NOMO-1 treated with DMSO at 0.1 percent for 48 hours (cell line): ENCODE data around the gene DOK5.

Source experiments
- DNase-seq: peaks from one replicate; lab custom pipeline; 2025; ENCODE audit not compliant: unreplicated experiment; lab: John Stamatoyannopoulos, UW

DOK5 gene

DNA sequence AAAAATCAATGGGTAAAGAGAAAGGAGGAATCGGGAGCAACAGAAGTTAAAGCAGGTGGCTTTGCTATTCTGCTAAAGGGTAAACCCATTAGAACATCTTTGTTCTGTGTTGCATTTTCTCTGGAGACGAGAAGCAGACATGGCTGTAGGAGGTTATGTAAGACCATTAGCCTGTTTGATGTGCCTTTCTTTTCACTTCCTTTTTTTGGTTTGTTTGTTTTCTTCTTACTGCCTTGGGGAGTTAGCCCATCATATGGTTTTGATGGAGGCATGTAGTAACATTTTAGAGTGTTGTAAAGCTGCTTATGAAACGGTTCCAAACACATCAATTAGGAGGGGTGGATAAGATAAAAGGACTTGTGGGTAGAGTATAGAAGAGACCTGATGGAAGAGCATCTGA is 131.0 kb downstream of the DOK5 start:
- peak; percentile 83 for DNase-seq

DNA sequence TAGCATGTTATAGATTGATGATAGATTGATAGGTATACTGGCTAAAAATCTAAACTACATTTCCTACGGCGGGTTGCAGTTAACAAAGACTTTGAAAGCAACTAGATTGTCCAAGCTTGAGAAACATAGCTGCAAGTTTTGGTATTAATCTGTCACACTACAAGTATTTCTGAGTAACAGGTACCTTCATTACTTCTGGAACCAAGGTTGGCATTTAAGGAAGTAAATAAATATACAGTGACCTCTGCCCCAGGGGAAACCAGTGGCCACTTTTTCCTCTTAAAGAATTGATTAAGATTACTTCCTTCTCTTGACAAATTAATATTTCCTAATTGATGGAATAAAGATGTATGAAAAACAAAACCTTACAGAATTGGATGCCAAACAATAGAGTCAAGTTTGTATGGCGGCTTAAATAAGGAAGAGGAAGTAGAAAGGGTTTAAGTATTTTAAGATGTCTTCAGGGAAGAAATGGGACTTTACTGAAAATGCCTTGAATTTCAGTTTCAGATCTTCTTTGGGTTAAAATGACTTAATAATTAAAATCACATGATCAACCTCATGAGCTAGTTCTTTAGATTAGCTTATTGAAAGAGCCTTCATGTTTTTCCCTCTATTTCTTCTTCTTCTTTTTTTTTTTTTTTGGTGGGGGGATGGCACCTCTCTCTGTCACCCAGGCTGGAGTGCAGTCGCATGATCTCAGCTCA is 132.8 kb downstream of the DOK5 start:
- peak; percentile 60 for DNase-seq

DNA sequence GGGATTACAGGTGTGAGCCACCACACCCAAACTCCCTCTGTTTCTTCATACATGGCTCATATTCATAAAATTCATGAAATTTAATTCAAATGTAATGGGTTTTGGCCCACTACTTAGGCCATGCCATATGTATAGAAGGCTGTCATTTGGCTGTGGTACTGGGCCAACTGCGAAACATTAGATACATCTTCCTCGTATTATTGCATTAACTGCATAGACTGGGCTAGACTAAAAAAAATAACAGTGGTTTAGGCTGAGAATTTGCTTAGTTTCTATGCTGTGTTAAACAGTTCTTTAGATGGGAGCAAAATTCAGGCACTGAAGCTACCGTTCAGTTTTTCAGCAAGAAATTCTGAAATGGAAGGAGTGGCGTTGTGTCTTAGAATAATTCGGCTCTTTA is 133.6 kb downstream of the DOK5 start:
- no peak for DNase-seq

DNA sequence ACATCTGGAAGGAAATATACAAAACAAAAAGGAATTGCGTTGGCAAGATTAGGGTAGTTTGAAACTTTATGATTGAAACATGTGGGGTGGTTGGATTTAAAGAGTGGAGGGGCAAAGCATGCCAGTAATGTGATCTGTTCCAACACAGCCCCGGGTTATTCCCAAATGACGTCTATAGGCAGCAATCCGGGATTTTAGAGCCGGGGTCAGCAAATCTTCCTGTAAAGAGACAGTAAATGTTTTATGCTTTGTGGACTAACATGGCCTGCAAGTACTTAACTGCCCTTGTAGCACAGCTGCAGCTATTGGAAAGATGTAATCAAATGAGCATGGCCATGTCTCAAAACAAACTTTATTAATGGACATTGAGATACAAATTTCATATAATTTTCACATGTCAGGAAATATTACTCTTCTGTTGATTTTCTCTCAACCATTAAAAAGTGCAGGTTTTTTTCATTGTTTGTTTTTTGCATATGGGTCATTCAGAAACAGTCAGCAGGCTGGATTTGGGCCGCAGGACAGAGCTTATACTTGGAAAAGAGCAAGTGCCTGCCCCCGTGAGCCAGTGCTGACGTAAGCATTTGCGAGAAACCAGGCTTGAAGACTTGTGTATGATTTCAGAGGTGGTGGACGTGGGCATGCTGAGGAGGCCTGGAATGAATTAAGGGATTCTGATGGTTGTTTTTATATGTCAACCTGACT is 136.5 kb downstream of the DOK5 start:
- no peak for DNase-seq

DNA sequence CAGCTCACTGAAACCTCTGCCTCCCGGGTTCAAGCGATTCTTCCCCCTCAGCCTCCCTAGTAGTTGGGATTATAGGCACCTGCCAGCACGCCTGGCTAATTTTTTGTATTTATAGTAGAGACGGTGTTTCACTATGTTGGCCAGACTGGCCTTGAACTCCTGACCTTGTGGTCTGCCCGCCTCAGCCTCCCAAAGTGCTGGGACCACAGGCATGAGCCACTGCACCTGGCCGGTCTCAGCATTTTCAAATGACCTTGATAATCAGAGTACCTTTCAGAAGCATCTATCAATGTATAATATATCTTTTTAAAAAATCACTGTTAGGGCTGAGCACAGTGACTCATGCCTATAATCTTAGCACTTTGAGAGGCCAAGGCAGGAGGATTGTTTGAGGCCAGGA is 143.0 kb downstream of the DOK5 start:
- no peak for DNase-seq

DNA sequence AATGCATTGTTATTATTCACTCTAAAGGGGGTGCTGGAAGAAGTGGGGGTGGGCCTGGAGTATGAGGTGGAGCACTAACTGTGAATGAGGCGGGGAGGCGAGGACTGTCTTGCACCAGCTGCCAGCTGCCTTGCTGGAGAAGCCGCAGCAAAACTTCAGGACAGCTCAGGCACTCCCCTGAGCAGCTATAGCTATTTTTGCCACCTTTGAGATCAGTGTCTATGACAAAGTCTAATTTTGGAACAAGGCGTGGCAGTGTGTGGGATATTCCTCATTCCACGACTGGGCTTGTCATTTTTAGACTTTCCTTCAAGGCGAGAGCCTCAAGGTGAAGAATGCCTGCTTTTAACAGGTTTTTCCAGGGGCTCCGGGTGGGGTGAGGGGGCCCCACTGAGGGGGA is 143.8 kb downstream of the DOK5 start:
- no peak for DNase-seq

DNA sequence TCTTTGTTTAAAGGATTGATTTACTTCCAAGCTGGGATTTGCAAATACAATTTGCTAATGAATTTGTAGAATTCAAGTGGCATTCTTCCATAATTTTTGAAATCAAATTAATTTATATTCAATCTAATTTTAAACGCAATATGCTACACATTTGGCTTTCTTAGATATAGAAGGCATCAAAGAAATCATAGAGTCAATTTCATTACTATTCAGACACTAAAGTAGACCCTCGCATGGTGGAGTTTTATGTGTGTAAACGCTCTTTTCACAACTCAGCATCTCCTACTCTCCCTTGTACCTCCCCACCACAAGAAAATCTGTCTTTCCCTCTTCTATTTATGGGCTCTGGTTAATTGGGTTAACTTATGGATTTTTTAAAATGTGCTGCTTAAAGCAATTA is 144.3 kb downstream of the DOK5 start:
- DNase-seq: no peak

DNA sequence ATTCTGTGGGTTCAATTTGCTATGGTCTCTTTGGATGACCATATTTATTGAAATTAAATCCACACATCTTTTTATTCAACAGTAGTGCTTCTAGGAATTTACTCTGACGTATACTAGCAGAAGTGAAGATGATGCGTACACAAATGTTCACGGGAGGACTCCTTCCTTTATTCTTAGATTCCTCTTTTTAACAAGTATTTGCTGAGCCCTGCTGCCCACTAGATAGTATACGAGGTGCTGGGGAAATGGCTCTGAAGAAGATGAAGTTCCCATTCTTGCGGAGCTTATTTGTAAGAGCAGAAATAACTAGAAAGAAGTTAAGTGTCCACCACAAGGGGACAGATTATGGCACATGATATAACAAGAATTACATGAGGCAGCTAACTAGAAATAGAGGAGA is 145.2 kb downstream of the DOK5 start:
- DNase-seq: peak; percentile 0

DNA sequence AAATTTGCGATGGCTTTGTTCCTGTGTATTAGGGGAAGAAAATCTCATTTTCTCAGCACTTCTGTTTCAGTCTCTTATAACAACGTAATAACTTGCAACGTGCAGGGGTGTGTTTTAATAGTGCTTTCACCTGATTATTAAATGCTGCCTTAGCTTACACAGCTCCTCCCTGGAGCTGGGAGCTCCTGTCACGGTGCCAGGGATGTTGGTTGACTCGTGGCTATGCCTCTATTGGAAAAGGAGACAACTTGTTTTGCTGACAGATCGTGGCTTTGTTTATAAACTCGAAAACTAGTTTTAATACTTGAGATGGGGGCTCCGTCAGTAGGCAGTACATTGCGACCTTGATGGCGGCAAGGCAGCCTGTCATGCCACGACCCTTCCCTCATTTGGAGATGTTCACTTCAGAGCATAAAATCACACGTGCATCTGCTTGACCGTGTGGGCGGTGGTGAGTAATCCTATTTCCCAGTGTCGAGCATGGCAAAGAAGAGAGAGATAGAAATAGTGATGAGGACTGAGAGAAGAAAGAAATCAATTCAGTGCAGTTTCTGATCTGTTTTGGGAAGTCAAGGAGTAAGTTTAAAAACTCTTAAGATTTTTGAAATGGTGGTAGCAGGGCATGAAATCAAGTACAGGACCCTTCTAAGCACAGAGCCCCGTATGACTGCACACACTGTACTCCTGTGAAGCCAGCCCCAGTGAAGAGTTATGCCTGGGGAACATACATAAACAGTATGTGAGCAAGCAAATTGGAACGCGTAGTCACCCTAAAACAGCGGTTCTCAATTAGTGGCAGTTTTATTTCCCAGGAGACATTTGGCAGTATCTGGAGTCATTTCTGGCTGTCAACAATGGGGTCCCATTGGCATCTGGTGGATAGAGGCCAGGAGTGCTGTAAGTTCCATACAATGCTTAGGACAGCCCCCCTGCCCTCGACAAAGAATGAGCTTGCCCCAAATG is 147.2 kb downstream of the DOK5 start:
- no peak for DNase-seq

DNA sequence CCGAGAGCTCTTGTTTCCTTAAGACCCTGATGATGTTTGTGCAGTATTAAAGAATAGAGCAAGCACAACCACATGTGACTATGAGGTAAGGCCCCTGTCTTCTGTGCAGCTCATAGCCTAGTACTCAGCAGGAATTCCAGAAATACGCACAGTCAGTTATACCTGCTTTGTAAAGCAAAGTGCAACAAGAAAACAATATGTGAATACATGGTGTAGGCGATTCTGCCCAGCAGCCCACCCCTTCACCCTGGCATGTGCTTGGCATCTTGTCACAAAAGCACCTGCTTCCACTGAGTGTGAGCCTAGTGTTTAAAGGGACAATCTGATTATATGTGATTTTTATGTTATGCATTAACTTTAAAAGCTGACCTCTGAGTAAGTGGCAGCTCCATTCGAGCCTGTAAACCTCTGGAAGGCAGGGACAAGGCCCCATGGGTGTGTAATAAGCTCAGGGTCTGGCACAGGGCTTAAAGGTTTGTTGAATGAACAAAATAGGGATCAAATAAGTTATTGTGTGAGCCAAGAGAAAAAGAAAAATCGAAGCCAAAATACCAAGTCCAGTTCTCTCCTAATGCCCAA is 148.7 kb downstream of the DOK5 start:
- no peak for DNase-seq

DNA sequence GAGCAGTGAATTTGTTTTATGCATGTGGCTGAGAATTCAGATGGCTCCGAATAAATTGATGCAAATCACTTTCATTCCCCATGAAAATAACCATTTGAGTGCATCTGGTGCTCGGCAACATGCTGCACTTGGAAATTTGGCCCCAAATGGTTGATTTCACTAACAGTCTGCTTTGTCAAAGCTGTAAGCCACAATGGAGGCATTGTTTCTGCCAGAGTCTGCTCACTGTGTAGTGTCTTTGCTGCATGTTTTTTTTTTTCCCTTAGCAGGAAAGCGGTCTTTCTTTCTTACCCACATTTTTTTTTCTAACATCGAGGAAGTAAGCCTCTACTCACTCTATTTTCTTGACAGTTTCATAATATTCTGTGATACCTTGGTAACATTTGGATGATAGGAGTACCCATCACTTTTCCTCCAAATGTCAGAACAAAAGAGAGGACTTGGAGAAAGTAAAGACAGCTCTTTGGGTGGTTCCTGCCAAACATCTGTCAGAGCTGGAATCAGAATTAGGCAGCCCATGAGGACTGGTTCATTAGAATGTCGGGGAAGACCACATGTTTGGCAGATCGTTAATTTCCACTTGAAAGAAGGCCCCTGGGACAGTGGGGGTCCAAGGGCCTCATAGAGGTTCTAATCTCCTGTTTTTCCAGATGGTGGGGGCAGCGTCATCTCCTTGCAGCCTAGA is 149.5 kb downstream of the DOK5 start:
- DNase-seq: no peak

DNA sequence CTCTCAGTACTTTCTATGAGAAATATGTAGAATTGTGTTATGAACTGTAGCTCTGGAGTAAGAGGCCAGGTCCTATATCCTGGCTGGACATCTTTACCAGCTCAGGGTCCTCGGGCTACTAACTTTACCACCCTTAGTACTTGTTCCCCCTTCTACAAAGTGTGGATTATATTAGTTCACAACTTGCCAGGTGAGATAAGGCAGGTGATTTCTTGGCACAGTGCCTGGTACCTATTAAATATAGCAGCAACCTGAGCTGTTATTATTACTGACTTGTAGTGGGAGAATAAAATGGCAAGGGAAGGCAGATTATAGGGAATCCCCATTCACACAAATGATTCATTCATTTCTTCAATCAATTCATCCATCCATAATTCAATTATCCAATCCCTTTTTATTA is 150.1 kb downstream of the DOK5 start:
- DNase-seq: no peak

DNA sequence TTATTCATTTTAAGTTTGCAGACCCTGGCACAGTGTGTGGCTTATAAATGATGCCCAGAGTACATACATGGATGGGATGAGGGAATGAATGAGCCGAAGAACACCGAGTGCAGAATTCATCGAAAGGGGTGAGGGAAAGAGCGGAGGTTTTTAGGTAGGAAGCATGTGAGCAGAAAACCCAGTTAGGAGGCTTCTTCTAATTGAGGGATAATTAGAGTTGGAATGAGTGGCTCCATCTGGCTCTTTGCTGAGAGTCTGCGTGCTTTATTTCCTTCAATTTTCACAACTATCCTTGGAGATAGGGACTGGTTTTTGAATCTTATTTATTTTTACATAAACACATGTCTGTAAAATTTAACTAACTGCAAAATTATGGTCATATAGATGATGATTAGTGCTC is 150.7 kb downstream of the DOK5 start:
- DNase-seq: no peak

DNA sequence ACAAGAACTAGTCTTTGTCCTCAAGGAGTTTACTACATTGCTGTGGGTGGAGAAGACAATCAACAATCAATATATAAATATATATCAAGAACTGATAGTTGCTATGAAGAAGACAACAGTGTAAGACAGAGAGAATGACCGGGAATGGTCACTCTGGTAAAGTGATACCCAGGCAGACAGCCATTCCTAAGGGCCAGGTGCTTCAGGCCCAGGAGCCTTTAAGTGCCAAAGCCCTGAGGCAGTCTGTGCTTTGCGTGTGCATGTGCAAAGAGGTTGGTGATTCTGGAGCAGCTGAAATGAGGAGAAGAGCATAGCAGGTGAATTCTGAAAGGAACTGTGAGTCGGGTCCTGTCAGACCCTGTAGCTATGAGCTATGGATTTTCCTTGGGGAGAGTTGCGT is 154.2 kb downstream of the DOK5 start:
- no peak for DNase-seq

DNA sequence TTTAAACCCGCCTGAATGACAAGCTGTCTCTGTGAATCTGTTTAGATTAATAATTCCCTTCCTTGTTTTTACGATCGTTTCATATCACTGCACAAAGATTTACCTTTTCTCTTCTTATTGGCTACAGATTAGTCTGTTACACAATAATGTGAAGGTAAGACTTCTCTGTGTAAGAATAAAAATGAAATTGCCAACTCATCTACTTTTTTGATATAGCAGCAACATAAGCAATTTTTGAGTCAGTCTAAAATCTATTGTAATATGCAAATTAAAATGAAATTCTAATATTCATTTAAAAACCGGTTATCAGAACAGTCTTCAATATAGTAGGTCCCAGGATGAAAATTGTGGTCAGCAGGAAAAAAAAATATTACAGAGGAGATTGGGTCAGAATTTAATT is 155.2 kb downstream of the DOK5 start:
- DNase-seq: no peak

DNA sequence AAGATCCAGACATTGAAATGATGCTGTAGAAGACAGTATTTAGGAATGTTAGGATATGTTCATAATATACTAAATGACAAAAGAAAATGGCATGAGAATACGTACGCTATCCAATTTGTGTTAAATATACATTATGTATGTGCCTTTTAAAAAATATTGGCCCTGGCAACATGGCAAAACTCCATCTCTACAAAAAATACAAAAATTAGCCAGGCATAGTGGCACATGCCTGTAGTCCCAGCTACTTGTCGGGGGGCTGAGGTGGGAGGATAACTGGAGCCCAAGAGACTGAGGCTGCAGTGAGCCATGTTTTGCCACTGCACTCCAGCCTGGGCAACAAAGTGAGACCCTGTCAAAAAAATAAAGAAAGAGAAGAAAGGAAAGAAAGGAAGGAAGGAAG is 155.7 kb downstream of the DOK5 start:
- no peak for DNase-seq

DNA sequence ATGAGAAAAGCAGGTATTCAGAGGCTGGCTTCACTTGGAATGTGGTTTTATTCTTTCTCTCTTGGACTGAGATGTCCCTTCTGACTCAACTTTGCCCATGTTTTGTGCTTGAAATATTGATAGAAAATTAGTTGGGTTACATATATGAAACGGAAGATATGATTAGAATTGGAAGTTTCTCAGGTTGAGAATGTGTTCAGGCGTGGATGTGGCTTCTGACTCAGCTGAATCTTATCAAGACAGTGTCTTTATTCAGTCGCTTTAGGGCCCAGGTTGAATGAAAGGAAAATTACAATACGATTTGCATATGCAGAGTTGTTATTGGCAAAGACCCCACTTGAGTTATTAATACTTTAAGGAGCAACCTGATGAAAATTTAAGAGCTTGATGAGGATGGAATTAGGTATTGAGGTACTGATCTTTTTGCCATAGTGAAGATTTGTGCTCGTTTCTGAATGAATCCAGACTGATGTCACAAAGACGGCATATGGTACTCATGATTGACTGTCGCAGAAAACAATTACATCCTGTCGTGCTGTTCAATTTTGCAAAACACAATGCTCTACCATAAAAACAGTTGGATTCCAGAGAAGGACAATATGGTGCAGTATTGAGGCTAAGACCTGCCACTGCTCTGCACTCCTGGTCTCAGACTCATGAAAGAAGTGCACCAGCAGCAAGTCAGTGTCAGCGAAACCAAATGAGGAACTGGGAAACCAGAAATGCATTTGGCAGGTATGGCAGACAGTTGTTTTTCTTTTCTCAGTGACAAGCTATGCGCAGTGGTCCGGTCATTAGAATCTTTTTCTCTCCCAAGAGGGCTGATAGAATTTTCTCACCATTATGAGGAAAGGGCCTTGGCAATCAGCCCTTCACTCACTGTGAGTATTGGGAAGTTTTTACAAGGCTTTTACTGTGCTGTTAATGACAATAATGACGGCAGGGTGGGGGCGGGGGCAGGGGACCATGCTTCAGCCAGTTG is 158.3 kb downstream of the DOK5 start:
- DNase-seq: peak; percentile 36

DNA sequence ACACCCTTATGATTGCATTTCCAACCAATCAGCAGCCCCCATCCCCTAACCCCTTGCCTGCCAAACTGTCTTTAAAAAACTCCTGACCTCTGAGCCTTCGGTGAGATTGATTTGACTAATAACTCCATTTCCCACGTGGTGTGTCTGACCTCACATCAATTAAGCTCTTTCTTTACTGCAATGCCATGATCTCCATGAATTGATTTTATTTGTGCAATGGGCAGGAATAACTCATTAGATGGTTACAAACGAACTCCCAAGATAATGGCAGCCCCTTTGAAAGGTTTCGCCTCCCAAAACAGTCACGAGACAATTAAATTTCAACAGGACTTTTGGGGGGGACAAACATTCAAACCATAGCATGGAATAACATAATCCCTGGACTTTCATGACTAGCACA is 161.2 kb downstream of the DOK5 start:
- DNase-seq: no peak

DNA sequence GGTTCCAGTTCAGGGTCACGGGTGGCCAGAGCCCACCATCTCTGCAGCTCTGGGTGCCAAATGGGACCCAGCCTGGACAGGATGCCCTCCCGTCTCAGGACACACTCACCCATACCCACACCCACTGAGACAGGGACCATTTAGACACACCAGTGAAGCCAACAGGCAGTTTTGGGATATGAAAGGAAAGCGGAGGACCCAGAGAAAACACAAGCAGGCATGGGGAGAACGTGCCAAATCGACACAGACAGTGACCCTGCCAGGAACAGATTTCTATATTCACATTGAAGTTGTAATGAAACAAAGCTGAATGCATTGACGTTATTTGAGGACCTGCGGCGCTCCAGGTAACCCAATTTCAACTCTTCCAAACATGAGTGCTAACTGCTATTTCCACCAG is 164.5 kb downstream of the DOK5 start:
- DNase-seq: no peak

DNA sequence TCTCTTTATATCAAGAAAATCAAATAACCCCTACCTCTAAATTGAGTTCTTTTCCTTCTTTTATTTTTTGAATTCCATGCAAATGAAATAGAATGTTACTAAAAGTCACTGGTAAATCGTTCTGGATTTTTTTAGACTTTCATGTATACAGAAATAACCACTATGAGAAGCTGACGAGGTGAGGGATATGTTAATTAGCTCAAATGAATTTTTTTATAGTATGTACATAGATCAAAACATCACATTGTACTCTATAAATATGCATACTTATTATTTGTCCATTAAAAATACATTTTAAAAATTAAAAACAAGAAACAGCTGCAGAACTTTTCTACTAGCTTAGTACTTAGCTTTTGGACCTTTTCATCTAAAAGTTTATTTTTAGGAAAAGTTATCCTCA is 165.4 kb downstream of the DOK5 start:
- DNase-seq: no peak
